ENCODE measurements around the gene VPS50.

- TF ChIP-seq CTCF (IDR thresholded peaks at IDR 0.05; ENCODE audit: low read depth, low read length, missing input control) (no peak), ZBTB33 (IDR thresholded peaks at IDR 0.05) (no peak), HNF4A (conservative IDR thresholded peaks at IDR 0.05) (no peak), JUND (IDR thresholded peaks at IDR 0.05) (no peak), YY1 (IDR thresholded peaks at IDR 0.05) (no peak), GABPA (IDR thresholded peaks at IDR 0.05 in 1 of 2, conservative IDR thresholded peaks at IDR 0.05 in 1 of 2) (no peak), EGR1 (IDR thresholded peaks at IDR 0.05; ENCODE audit: low read depth in 2 of 2) (no peak), TAF1 (conservative IDR thresholded peaks at IDR 0.05) (no peak)
Measured at GRCh38 chr7:93310346-93310745, 78.2 kb downstream of the VPS50 start.

Data from liver (tissue), 3 donors.